DMS153 (cell line): ENCODE data around the gene ADAM12.

Experiments used
- DNase-seq: peaks from one replicate; lab custom pipeline; 2025; lab: John Stamatoyannopoulos, UW

Gene ADAM12

DNA sequence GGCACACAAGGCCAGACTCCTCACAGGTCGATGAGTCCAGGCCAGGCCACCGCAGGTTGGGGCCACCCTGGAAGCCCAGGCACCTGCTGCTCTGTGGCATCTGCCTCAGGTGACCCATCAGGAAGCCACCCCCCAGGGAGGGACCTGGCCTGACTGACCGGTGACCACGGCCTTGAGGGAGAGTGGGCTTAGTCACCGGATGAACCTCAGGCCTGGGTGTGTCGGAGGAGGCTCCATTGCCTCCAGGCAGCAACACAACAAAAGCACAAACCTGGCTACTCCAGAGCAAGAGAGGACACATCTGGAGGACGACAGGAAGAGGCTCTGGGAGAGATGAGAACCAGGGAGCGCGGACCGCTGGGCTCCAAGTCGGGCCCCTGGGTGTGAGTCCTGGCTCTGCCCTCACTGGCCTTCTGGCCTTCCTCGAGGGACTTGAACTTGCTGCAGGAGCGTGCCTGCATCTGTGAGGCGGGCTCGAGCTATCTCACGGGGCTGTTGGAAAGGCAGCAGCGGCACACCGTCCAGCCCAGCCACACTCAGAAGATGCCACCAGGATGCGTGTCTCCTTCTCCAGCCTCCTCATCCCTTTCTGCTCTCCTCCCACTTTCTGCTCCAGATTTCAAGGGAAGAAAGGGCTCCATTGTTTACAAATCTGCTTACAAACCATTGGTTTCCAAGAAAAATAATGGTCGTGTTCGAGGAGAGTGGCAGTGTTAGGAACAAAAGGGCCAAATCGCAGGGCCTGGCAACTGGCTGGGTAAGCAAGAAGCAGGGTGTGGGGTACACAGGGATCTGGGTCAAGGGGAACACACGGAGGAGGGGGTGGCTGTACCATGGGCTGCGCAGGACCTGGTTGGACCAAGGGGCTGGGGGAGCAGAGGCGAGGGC, 152.9 kb downstream of the ADAM12 start:
- no peak for DNase-seq

DNA sequence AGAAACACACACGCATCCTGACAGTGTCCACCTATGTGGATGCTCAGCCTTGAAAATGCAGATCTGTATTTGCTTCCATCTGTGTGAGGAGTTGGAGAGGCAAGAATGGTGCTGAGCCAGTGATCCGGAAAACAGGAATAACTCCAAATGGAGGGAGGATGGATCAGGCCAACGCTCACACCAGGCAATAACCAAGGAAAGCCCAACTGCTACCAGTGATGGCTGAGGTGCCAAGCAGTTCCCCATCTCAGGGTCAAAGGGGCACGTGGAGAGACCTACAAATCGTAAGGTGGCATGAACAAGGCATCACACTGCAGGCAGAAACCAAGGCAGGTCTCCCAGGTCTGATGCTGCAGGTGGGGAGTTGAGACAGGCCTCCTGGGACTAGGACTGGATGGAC, 153.6 kb downstream of the ADAM12 start:
- DNase-seq: no peak

DNA sequence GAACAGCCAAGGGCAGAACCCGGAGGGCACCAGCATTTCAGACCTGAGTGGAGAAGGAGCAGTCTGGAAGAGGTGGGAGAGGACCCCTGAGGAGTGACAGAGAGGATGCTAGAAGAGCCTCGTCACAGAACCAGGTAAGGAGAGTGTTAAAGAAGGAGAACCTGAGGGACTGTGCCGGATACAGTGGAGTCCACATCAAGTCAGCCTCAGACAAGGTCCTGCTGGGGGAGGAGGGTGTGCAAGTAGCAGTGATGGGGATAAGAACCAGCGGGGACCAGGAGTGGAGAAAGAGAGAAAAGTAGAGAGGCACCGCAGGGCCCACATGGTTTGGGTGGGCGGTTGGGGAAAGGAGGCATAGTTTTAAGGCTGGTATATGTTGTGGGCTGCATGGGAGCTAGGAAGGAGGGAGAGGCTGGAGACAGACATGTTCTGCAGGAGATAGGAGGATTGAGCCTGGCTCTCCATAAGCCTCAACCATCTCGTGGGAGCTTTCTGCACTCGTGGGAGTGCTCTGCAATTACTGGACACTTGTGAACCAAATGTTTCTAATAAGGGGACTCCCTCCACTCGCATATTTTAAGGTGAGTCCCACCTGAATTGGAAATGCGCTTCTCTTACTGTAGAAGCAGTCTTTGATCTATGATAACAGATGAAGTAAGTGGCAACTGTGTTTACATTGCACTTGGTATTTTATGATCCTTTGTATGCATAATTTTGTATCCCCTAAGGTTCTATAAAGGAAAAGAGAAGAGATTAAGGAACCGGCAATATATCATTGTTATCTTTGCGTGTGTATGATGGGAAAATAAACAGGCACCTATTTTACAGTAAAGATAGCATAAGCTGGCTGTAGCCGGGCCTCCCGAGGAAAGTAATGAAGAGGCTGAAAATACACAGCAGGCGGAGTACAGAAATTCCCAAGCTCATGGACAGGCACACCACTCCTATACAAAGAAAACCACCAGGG, 154.8 kb downstream of the ADAM12 start:
- DNase-seq: no peak

DNA sequence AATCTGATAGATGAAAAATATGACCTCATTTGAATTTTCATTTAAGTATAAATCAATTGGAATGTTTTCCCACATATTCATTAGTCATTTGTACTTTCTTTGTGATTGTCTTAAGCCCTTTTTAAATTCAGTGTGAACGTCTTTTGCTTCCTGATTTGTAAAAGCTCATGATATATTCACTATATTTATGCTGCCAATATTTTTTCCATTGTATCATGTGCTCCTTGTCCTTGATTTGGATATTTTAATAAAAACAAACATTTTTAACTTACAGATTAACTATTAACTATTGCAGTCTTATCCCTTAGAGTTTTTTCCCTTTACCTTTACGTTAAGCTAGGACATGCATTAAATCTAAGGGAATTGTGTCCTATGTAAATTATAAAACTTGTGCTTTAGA, 157.7 kb downstream of the ADAM12 start:
- no peak for DNase-seq

DNA sequence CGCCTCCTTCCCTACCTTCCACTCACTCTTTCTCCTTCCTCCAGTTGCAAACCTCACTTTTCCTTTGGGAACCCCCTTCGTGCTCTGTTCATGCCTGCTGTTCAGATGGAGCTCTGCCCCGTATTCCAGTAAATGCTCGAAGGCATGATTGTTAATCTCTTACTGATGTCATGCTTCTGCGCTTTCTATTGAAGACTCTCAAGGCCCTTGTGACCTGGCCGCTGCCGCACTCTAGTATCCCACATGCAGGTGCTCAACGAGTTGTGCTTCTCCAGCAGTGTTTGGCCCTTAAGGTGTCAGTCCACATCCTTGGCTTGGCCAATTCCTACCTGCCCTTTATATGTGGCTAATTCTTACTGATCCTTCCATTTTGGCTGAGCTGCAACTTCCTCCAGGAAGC, 158.6 kb downstream of the ADAM12 start:
- DNase-seq: no peak

DNA sequence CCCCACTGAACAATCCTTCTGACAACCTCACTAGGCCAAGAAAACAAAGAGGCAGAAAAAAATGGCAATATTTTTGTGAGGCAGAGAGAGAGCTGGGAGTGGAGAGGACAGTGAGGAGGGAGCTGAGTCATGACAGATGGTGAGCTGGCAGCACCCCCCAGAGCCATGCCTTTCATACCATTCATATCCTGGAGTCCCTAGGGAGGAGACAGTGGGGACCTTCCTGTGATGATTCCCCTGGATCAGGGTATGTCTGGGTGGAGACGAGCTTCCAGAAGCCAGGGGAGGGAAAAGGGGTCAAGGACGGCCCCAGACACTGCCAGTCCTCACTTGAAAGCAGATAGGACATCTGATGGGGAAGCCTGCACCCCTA, 160.5 kb downstream of the ADAM12 start:
- DNase-seq: no peak

DNA sequence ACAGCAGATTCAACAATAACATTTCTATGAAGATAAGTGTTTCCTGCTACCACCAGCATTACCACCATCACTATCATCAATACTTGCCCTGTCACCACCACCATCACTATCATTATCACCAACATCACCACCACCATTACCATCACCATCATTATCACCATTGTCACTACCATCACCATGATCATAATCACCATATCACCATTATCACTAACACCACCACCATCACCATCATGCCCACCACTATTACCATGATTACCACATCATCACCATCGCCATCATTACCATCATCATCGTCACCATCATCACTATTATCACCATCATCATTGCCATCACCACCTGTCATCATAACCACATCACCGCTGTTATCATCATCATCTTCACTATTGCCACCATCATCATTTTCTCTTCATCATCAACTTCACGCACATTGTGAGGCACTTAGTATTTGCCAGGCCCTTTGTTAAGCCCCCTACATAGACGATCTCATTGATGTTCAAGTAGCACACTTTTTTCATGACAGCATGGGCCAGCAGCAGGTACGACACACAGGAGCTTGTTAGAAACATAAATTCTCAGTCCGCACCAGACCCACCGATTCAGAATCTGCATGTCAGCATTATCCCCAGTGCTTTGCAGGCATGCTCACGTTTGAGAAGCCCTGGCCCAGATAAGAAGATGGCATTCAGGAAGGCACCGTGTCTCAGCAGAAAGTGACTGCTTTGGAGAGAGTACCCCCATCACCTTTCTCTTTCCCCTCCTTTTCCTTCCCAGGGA, 161.1 kb downstream of the ADAM12 start:
- no peak for DNase-seq

DNA sequence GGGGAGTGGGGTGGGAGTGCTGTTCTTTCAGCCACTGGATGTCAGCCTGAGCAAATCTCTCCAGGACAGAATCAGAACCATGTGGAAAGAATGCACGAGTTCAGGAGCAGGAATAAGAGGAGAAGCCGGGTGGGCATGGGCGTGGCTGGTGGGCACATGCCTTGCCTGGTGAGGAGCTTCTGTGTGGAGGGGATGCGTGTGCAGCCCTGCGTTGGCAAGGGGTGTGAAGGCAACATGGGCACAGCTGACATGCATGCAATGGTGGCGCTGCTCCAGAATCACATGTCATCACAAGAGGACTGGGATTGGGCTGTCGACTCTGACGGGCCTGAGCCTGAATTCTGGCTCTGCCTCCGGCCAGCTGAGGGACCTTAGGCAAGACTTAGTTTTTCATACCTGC, 162.1 kb downstream of the ADAM12 start:
- DNase-seq: no peak

DNA sequence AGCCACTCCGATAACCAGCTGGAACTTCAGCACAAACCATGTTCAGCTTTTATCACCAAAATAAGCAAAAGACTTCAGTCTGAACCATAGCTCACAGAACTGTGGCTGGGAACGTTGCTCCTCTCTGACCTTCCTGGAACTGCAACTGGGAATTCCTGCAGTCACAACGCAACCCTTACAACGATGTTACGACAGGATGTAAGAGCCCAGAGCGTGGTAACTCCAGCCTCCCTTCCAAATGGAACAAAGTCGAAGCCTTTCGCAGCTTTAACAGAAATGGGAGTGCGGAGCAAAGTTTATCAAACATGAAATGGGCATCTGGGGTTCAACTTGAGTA, 162.6 kb downstream of the ADAM12 start:
- no peak for DNase-seq

DNA sequence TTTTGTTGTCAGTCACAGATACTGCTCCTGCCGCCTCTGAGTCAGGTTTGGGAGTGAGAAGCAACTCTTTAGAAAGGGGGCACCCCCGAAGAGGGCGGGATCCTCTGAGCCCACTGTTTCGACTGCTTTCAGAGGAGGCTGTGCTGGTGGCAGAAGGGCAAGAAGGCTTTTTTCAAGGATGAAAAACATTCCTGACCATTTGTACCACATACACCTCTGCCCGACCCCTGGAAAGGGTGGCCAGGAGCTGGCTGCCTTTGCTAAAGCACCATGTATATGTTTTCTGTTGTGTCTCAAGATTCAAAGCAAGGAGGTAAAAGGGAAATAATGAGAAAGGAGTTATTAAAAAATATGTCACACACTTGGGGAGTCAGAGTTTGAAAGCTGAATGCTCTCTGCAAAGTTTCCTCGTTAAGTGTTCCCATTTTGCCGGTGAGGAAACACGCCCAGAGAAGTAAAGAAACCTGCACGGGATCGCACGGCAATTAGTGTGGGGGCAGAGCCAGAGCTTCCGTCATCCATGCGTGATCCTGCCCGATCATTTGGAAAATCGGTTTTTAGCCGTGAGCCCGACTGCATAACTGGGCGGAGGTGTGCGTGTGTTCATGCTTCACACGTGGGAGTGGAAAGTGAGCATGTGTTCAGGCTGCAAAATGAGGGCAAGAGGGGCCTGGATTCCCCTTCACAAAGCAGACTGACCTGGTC, 163.2 kb downstream of the ADAM12 start:
- no peak for DNase-seq

DNA sequence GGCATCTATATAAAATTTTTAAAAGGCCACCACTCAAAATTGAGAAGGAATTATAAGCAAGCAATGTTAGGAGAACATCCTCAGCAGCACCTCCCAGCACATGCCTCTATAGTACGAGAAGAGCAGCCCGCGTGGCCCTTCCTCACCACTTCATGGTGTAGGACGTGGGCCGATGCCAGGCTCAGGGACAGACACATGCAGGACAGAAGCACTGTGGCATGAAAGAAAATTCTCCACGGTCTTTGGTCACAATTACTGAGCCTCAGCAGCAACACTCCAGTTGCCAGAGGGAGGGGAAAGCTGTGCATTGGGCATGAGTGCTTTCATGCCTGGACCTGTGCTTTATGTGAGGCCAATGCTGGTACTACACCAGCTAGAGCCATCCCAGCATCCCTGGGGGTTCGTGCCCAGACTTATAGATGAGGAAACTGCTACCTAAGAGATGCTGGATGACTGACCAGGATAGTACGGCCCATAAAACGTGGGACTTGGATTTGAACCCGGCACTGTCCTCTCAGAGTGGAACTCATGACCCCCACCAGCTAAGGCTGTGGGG, 164.7 kb downstream of the ADAM12 start:
- no peak for DNase-seq

DNA sequence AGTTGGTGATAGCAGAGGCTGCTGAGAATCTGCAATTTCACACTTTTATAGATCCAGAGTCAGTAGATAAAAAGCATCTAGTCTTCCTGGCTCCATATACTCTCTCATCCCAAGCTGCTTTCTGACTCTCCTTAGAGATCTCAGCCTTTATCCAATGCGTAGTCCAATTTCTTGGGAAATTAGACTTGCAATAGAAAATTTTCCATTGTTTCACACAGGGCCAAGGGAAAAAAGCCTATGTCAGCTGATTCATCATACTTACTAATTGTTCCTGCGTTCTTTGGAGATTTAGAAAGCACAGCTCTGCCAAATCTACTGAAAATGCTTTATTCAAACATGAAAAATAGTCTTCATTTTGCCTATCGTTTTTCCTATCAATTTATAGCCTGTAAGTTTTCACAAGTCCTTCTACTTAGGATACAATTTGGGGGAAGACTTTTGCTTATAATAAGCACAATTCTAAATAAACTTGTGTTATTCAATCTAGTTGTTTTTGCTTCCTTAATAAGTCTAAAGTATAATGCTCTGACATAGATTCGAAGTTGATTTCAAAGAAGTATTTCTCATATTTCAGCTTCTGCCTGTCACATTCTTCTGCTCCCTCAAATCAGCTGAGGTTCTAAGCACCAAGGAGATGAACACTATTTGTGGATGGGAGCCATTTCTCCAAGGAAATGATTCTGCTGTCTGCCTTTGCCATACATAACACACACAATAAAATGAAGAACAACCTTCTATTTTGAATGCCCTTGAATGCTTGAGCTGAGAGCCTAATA, 165.4 kb downstream of the ADAM12 start:
- DNase-seq: no peak

DNA sequence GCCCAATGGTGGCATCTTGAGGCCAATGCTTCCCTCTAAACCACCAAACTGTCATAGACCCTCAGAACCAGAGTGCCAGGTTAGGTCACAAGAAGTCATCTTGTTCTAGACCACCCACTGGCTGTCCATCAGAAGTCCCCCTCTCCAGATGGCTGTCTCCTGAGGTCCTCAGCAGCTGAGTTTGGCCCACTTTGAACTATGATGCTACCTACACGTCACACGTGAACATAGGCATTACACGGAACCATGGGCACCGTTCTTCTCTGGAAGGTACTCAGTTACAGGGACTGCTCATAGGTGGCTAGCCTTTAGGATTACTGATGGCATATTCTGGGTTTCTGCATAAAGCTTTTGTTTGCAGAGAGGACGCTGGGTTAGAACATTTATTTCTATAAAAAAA, 166.4 kb downstream of the ADAM12 start:
- no peak for DNase-seq

DNA sequence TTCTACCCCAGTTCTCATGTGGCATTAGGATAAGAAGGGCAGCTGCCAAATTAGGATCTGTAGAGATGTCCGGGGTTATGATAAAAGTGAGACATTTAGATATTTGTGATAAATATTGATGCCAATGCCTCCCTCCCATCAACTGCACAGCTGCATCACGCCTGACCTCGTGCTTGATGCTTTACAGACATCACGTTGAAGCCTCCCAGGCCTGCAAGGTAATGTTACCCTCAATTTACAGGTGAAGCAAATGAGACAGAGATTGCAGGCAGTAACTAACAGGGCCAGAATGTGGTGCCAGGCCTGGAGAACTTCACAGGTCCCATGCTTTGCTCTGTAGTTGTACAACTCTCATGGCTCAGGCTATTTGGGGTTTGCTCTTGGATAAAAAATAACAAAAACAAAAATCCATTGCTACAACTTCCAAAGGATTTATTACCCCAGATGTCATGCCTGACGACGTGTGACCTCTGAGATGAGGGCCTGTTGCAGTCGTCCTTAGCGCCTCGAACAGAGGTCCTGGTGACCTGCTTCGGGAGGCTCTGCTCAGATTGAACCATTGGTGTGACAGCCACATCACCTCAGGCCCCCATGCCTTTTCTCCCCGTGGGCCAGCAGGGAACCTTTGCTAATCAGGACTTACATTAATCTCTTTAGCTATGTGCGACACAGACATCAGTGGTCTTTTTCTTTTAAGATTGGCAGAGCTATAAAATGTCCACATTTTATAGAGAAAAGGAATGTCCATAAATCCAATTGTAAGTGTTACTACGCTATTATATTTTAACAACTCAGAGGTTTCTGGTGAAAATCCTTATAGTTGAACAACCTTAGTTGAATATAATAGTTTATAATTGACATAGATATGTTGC, 169.3 kb downstream of the ADAM12 start:
- DNase-seq: no peak

DNA sequence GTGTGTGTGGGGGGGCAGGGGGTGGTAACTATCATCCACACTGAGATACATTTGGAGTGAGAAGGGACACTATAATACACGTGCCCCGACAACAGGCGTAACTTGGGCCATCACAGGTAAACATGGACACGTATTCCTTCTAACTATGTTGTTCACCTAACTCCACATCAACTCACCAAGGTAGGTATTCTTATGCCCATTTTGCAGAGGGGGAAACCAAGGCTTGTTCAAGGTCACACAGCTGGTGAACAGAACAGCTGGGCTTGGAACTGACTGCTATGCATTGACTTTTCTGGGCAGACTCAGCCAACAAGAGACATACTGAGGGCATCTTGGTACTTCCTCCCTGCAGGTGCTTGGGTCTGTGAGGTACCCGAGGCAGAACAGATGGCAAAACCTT, 170.1 kb downstream of the ADAM12 start:
- DNase-seq: no peak

DNA sequence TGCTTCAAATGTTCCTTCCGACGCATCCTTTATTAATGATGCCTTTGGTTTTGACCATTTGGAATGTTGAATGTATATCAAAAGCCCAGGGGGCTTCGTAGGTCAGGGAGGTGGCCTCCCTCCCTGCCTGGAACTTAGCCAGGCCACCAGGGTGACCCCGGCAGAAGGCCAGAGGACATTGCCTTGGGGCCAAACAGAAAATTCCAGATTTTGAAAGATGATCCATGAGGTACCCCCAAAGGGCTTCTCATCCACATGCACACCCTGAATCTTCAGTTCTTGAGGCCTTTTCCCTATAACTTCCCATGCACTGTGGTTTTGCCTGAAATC, 171.7 kb downstream of the ADAM12 start:
- DNase-seq: no peak

DNA sequence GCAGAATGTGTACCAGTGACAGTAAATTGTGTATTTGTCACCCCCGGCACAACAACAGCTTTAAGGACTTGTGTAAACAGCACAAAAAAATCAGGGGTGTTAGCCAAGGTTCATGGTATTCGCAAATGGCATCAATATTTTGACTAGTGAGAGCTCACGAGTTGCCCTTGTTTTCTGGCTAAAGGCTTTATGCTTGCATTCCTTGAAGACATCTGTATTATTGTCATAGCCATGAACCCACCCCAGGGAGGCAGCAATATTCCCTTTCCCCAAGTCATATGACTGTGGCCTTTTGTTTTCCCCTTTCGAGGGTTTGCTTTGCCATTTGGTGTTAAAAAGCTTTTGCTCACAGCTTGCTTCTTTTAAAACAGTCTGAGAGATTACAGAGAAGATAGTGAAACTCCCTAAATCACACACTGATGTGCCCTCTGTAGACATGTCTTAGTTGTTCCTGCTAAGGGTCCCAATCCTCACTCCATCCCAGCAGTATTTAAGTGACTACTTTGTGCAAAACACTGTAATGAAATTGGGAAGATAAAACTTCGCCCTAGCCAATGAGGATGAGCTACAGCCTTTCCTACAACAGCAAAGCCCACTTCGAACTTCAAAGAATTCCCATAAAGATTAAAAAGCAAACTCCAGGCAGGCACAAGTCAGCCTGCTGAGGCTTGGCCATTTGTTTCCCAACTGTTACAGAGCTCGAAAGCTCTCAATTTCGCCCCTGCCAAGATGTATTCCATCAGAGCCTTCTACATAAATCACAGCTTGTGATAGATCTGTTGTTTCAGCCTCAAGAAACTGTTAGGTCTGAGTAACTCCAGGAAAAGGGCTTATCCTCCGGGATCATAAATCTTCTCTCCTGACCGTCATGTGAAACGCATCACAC, 172.3 kb downstream of the ADAM12 start:
- DNase-seq: no peak

DNA sequence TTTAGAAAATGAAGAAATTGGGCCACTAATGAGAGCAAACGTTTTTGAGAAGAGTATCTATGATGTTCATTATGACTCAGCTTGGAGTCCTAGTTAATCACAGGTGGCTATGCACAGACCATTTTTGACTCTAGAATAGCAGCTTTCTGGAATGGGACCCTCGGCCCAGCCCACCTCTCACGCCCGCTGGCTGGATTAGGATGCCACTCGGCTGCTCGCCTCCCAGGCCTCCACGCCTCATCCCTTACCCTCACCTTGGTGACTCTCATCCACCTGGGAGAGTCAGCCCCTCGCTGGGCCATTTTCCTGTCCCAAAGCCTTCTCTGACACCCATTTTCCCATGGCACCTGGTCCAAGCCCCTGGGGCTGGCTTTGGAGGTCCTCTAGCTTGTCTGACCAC, 173.6 kb downstream of the ADAM12 start:
- DNase-seq: no peak

DNA sequence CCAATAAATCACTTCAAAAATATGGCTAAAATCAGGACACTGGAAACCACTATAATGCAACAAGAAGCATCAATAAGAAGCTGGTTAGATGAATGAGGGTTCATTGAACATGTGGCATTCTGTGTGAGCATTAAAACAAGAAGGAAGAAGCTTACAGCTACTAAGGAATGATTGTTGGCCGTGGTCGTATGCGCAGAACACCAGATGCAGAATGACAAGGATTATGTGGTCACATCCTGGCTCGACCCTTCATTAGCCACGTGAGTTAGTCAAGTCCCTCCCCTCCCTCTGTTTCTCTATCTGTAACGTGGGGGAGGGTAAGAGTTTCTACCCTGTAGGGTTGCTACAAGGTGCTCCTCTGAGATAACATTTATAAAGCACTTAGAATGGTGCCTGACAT, 174.3 kb downstream of the ADAM12 start:
- no peak for DNase-seq
